ENCODE measurements around the gene C4B.
"Not testable (repeated sequence)": the region's sequence is repeated elsewhere in the genome, so short reads cannot be mapped to it uniquely, and the experiment has no call there.

DNA sequence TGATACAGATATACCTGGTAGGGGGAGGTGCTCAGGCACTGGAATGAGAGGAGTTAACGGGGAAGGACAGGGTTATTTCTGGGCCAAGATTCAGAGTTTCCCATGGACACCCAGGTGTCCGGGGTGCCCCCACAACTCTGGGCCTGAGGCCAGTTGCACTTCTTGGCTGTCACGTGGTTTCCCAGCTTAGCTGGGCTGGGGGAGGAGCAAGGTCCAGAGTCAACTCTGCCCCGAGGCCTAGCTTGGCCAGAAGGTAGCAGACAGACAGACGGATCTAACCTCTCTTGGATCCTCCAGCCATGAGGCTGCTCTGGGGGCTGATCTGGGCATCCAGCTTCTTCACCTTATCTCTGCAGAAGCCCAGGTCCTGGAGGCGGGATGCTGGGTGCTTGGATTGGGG, at the start of gene C4B:
- TF ChIP-seq, protein P1, sequence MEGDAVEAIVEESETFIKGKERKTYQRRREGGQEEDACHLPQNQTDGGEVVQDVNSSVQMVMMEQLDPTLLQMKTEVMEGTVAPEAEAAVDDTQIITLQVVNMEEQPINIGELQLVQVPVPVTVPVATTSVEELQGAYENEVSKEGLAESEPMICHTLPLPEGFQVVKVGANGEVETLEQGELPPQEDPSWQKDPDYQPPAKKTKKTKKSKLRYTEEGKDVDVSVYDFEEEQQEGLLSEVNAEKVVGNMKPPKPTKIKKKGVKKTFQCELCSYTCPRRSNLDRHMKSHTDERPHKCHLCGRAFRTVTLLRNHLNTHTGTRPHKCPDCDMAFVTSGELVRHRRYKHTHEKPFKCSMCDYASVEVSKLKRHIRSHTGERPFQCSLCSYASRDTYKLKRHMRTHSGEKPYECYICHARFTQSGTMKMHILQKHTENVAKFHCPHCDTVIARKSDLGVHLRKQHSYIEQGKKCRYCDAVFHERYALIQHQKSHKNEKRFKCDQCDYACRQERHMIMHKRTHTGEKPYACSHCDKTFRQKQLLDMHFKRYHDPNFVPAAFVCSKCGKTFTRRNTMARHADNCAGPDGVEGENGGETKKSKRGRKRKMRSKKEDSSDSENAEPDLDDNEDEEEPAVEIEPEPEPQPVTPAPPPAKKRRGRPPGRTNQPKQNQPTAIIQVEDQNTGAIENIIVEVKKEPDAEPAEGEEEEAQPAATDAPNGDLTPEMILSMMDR (IDR thresholded peaks at IDR 0.05), result not testable (repeated sequence)
- not testable (repeated sequence) for TF ChIP-seq POLR2A (IDR thresholded peaks at IDR 0.05)

All from esophagus squamous epithelium (tissue), 4 donors.